Measurements from ENCODE around the gene POU5F2.

GRCh38 chr5:93790401-93790800 is 49.0 kb upstream of the POU5F2 start:
- TF ChIP-seq CTCF (IDR thresholded peaks at IDR 0.05) = peak in 4 of 6 experiments; percentile 12 to 58 (median 34)
- TF ChIP-seq POLR2A (IDR thresholded peaks at IDR 0.05) = no peak

All from thyroid gland (tissue), 4 donors.